HG03354 (cell line): ENCODE data around the gene RALGAPA2.

ENCODE experiments used
- ATAC-seq: cut with Tn5 transposase; IDR thresholded peaks from one replicate; pipeline ENCODE4 v1.9.1; 2021; ENCODE audit warnings: mild to moderate bottlenecking; ENCODE audit not compliant: unreplicated experiment, poor library complexity, severe bottlenecking

RALGAPA2 gene

GRCh38 chr20:20649945-20650344 lies 62.5 kb downstream of the RALGAPA2 start:
- ATAC-seq = no peak

GRCh38 chr20:20643927-20644326 lies 68.5 kb downstream of the RALGAPA2 start:
- no peak for ATAC-seq

- ATAC-seq = no peak
These were observed 70.7 kb downstream of the RALGAPA2 start for GRCh38 chr20:20641783-20642182.

- ATAC-seq = no peak
These were observed 73.6 kb downstream of the RALGAPA2 start for GRCh38 chr20:20638878-20639277.

- ATAC-seq = no peak
These were observed 74.3 kb downstream of the RALGAPA2 start for GRCh38 chr20:20637998-20638725.

GRCh38 chr20:20635006-20635405 lies 77.4 kb downstream of the RALGAPA2 start:
- ATAC-seq = no peak

GRCh38 chr20:20632644-20633043 lies 79.8 kb downstream of the RALGAPA2 start:
- ATAC-seq = no peak

- ATAC-seq = no peak
These were observed 81.9 kb downstream of the RALGAPA2 start for GRCh38 chr20:20630551-20630950.

GRCh38 chr20:20629556-20630188 lies 82.8 kb downstream of the RALGAPA2 start:
- no peak for ATAC-seq

- ATAC-seq = no peak
These were observed 84.1 kb downstream of the RALGAPA2 start for GRCh38 chr20:20628314-20628713.

- ATAC-seq = no peak
These were observed 85.0 kb downstream of the RALGAPA2 start for GRCh38 chr20:20627471-20627870.

GRCh38 chr20:20624914-20625313 lies 87.5 kb downstream of the RALGAPA2 start:
- no peak for ATAC-seq

GRCh38 chr20:20621195-20621594 lies 91.2 kb downstream of the RALGAPA2 start:
- no peak for ATAC-seq

- no peak for ATAC-seq
These were observed 98.1 kb downstream of the RALGAPA2 start for GRCh38 chr20:20614391-20614790.

- no peak for ATAC-seq
These were observed 100.2 kb downstream of the RALGAPA2 start for GRCh38 chr20:20612251-20612650.

GRCh38 chr20:20611167-20611566 lies 101.3 kb downstream of the RALGAPA2 start:
- no peak for ATAC-seq

- ATAC-seq = no peak
These were observed 102.9 kb downstream of the RALGAPA2 start for GRCh38 chr20:20609522-20609921.

- no peak for ATAC-seq
These were observed 103.8 kb downstream of the RALGAPA2 start for GRCh38 chr20:20608641-20609040.

- no peak for ATAC-seq
These were observed 104.4 kb downstream of the RALGAPA2 start for GRCh38 chr20:20608041-20608440.

GRCh38 chr20:20606881-20607280 lies 105.6 kb downstream of the RALGAPA2 start:
- ATAC-seq = no peak

- ATAC-seq = no peak
These were observed 106.4 kb downstream of the RALGAPA2 start for GRCh38 chr20:20606050-20606449.
